Measurements from ENCODE around the gene CD59.
"Not testable (repeated sequence)": the region's sequence is repeated elsewhere in the genome, so short reads cannot be mapped to it uniquely, and the experiment has no call there.

The CD59 gene

DNA sequence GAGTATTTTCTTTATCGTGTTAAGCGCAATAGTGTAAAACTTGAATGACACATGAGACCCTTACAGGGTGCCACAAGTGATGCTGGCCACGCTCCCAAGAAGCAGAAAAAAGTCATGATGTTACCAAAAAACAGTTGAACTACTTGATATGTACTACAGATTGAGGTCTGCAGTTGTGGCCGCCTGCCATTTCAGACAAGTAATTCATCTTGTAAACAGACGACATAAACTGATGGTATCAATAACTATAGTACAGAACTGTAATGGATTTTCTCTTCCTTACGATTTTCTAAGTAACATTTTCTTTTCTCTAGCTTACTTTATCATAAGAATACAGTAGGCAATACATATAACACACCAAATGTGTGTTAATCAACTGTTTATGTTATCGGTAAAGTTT is 5.5 kb downstream of the CD59 start:
- ATAC-seq, result no peak
- Mint-ChIP-seq H3K27ac (no peak overlapping the region), H3K9me3 (no peaks in the 10 kb centered on the region), H3K27me3 (no peaks in the 10 kb centered on the region), H3K4me3 (no peak overlapping the region), H3K36me3 (peaks cover 12% of the 10 kb centered on the region), H3K4me1 (peaks cover 44% of the 10 kb centered on the region)

DNA sequence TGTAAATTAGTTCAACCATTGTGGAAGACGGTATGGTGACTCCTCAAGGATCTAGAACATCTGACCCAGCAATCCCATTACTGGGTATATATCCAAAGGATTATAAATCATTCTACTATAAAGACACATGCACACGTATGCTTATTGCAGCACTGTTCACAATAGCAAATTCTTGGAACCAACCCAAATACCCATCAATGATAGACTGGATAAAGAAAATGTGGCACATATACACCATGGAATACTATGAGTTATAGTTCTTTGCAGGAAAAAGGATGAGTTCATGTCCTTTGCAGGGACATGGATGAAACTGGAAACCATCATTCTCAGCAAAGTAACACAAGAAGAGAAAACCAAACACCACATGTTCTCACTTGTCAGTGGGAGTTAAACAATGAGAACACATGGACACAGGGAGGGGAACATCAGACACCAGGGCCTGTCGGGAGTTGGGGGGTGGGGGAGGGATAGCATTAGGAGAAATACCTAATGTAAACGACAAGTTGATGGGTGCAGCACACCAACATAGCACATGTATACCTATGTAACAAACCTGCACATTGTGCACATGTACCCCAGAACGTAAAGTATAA is 7.1 kb downstream of the CD59 start:
- not testable (repeated sequence) for H3K27me3 Mint-ChIP-seq, H3K9me3 Mint-ChIP-seq, H3K27ac Mint-ChIP-seq, H3K4me3 Mint-ChIP-seq, ATAC-seq
- peaks cover 12% of the 10 kb centered on the region for H3K36me3 Mint-ChIP-seq
- H3K4me1 Mint-ChIP-seq, result peaks cover 48% of the 10 kb centered on the region

DNA sequence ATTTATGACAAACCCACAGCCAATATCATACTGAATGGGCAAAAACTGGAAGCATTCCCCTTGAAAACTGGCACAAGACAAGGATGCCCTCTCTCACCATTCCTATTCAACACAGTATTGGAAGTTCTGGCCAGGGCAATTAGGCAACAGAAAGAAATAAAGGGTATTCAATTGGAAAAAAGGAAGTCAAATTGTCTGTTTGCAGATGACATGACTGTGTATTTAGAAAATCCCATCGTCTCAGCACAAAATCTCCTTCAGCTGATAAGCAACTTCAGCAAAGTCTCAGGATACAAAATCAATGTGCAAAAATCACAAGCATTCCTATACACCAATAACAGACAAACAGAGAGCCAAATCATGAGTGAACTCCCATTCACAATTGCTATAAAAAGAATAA is 8.7 kb downstream of the CD59 start:
- not testable (repeated sequence) for H3K9me3 Mint-ChIP-seq

DNA sequence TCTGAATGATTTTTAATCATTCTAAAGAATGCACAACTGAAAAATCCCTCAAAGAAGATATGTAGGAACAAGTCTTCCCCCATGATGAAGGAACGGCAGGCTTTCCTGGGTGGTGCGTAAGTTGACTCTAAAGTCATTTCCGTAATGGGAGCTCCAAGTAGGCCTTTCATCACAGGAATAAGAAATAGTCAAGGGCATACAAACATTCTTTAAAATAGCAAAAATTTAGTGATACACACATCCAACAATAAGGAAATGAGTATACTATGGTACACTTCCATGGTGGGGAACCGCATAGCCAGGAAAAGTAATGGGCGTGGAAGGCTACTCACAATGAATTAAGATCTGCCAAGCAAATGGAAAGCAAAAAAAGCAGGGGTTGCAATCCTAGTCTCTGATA is 10.7 kb downstream of the CD59 start:
- H3K4me3 Mint-ChIP-seq, result no peak overlapping the region
- no peak overlapping the region for H3K27ac Mint-ChIP-seq
- peaks cover 52% of the 10 kb centered on the region for H3K4me1 Mint-ChIP-seq
- H3K27me3 Mint-ChIP-seq, result no peaks in the 10 kb centered on the region
- ATAC-seq, result no peak
- no peaks in the 10 kb centered on the region for H3K9me3 Mint-ChIP-seq
- peaks cover 35% of the 10 kb centered on the region for H3K36me3 Mint-ChIP-seq

More for the DNA sequence above, 8.7 kb downstream of the CD59 start:
- H3K27ac Mint-ChIP-seq, H3K27me3 Mint-ChIP-seq, ATAC-seq, H3K4me3 Mint-ChIP-seq: not testable (repeated sequence)
- Mint-ChIP-seq H3K36me3 (peaks cover 18% of the 10 kb centered on the region), H3K4me1 (peaks cover 54% of the 10 kb centered on the region)

DNA sequence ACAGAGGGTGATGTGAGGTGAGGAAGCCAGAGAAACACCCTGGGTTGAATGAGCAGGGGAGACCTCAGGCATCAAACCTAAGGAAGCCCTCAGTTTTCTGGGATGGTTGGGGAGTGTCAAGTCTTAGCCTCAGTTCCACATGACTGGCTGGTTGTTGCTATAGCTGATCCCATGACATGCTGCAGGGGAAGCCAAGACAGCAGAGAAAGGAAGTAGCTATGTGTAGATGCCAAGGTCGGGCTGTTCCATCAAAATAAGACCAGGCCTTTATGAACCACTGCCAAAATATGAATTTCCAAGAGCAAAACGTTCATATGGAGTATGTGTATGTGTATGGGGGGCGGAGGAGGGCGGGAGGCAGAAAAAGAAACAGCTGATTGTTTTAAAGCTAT is 11.6 kb downstream of the CD59 start:
- H3K36me3 Mint-ChIP-seq, result peaks cover 43% of the 10 kb centered on the region
- H3K27ac Mint-ChIP-seq, result no peak overlapping the region
- peaks cover 52% of the 10 kb centered on the region for H3K4me1 Mint-ChIP-seq
- no peak for ATAC-seq
- H3K9me3 Mint-ChIP-seq, result no peaks in the 10 kb centered on the region
- H3K4me3 Mint-ChIP-seq, result no peak overlapping the region
- H3K27me3 Mint-ChIP-seq, result no peaks in the 10 kb centered on the region

DNA sequence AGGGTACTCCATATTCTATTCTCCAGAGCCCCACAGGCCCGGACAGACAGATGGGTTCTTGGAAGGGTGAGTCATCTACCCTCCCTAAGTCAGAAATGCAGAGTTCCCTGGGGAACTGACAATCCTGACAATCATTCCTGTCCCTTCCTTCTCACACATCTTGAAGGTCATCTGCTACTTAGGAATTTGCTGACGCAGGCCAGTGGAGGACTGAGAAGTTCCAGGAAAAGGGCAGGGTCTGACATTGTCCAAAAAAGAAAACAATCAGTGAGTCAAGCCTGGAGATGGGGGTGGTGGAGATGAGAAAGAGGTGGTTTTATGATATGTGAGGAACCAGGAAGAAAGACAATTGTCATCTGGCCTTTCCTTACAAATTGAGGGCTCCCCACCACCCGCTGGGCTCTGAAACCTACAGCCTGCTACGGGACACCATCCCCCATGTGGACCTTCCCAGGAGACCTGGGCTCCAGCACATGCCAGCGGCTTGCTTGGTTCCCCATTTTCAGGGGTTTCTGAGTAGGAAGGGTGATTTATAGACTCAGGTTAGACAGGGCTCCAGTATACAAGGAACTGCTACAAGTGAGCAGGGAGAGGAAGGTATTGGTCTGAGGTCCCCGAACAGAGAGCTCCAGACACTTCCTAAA is 12.9 kb downstream of the CD59 start:
- Mint-ChIP-seq H3K9me3 (no peaks in the 10 kb centered on the region), H3K4me1 (peaks cover 52% of the 10 kb centered on the region), H3K4me3 (no peak overlapping the region), H3K27ac (peak overlapping the region; percentile 67), H3K27me3 (no peaks in the 10 kb centered on the region), H3K36me3 (peaks cover 43% of the 10 kb centered on the region)
- ATAC-seq, result peak; percentile 59

- H3K27me3 Mint-ChIP-seq, result no peaks in the 10 kb centered on the region
- peaks cover 49% of the 10 kb centered on the region for H3K4me1 Mint-ChIP-seq
- H3K9me3 Mint-ChIP-seq, result no peaks in the 10 kb centered on the region
- peaks cover 40% of the 10 kb centered on the region for H3K36me3 Mint-ChIP-seq
- peak overlapping the region; percentile 67 for H3K27ac Mint-ChIP-seq
- no peak overlapping the region for H3K4me3 Mint-ChIP-seq
- peak; percentile 74 for ATAC-seq
Measured at GRCh38 chr11:33722590-33723234, 13.5 kb downstream of the CD59 start.

DNA sequence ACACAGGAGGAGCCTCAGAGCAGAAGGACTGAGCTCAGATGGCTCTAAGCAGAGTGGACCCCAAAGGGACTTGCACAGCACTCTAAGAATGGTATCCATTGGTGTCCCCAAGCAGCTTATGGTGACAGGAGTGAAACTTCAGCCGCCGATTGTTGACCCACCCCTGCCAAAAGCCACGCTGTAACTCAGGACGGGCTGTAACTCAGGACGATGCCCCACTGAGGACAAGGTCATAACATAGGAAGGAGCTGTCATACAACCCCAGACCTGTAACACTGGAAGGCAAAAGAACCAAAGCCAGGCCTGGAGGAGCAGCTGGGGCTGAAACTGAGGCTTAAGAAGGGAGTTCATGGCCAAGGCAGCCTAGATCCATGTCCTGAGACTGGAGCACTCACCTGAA is 14.2 kb downstream of the CD59 start:
- peaks cover 45% of the 10 kb centered on the region for H3K4me1 Mint-ChIP-seq
- peaks cover 37% of the 10 kb centered on the region for H3K36me3 Mint-ChIP-seq
- no peak for ATAC-seq
- no peak overlapping the region for H3K4me3 Mint-ChIP-seq
- no peaks in the 10 kb centered on the region for H3K9me3 Mint-ChIP-seq
- H3K27me3 Mint-ChIP-seq, result no peaks in the 10 kb centered on the region
- no peak overlapping the region for H3K27ac Mint-ChIP-seq

DNA sequence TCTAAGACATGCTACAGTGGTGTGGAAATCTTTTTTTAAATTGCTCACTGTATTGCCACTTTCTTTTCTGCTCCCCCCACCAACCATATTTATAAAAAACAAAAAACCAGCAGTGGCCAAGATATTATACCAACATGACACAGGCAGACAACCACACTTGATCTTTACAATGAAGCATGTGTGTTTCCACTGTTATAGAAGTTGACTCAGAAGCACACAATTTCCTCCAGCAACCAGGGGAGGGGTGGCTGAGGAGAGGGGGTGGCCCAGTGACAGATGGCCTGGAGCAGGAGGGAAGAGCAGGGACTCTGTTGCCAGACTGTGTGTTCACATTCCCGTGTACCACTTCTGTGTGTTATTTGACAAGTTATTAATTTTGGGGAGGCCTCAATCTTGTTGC is 14.8 kb downstream of the CD59 start:
- H3K4me3 Mint-ChIP-seq, result no peak overlapping the region
- no peak for ATAC-seq
- peaks cover 45% of the 10 kb centered on the region for H3K4me1 Mint-ChIP-seq
- no peaks in the 10 kb centered on the region for H3K27me3 Mint-ChIP-seq
- H3K36me3 Mint-ChIP-seq, result peaks cover 42% of the 10 kb centered on the region
- H3K9me3 Mint-ChIP-seq, result no peaks in the 10 kb centered on the region
- H3K27ac Mint-ChIP-seq, result no peak overlapping the region

DNA sequence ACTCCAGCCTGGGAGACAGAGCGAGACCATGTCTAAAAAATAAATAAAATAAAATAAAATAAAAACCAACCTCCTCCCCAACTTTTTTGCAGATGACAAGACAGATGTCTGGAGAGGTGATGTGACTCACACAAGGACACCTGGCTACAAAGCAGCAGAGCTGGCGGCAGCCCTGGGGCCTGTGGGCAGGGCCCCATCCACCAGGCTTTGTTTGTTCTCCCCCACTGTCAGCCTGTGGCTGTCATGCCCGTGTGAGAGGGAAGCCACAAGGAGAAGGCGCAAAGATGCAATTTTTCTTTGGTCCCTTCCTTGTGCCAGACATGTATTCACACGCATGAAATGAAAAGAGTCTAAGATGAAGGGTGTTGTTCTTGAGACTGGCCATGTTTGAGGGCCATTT is 16.6 kb downstream of the CD59 start:
- Mint-ChIP-seq H3K4me1 (peaks cover 27% of the 10 kb centered on the region), H3K27ac (no peak overlapping the region), H3K4me3 (no peak overlapping the region), H3K36me3 (peaks cover 43% of the 10 kb centered on the region), H3K9me3 (no peaks in the 10 kb centered on the region), H3K27me3 (no peaks in the 10 kb centered on the region)
- ATAC-seq, result no peak

DNA sequence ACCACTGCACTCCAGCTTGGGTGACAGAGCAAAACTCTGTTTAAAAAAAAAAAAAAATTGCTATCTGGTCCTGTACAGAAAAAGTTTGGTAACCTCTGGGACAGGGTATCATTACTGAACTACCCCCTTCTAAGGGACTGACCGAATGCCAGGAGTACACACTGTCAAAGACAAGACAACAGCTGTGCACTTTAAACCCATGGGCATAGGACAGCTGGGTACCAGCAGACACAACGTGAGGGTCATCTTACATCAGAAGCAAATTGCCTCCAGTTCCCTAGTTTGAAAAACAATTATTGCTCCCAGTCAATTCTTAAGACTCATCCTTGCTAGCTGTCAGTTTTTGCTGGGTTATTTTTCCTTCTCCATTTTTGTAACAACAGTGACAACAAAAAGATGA is 17.8 kb downstream of the CD59 start:
- Mint-ChIP-seq H3K36me3 (peaks cover 38% of the 10 kb centered on the region), H3K4me1 (peaks cover 15% of the 10 kb centered on the region), H3K27me3 (no peaks in the 10 kb centered on the region), H3K27ac (no peak overlapping the region), H3K4me3 (no peak overlapping the region), H3K9me3 (no peaks in the 10 kb centered on the region)
- ATAC-seq, result no peak

GRCh38 chr11:33716243-33716642 is 20.0 kb downstream of the CD59 start:
- no peaks in the 10 kb centered on the region for H3K9me3 Mint-ChIP-seq
- ATAC-seq, result no peak
- H3K36me3 Mint-ChIP-seq, result peaks cover 31% of the 10 kb centered on the region
- no peaks in the 10 kb centered on the region for H3K27me3 Mint-ChIP-seq
- H3K4me1 Mint-ChIP-seq, result no peaks in the 10 kb centered on the region
- H3K4me3 Mint-ChIP-seq, result no peak overlapping the region
- H3K27ac Mint-ChIP-seq, result no peak overlapping the region

DNA sequence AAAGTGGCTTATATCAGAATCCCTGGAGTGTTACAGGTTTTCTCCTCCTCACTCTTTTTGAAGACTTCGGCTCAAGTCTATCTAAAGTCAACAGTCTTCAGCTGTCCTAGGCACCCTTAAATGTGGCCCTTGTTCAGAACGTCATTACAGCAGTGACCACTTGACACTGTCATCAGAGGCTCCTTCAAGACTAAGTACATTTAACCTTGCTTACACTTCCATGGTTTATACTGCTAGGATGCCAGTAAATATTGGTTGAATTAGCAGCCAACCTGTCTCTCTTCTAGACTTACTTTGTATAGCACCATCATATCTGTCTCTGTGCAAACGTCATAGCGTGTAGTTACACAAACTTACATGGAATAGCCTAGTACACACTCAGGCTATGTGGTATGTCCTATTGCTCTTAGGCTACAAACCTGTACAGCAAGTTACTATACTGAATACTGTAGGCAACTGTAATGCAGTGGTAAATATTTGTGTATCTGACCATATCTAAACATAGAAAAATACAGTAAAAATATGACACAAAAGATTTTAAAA is 22.3 kb downstream of the CD59 start:
- Mint-ChIP-seq H3K27ac (no peak overlapping the region), H3K9me3 (no peaks in the 10 kb centered on the region), H3K4me3 (no peak overlapping the region), H3K27me3 (no peaks in the 10 kb centered on the region), H3K36me3 (peaks cover 29% of the 10 kb centered on the region), H3K4me1 (no peaks in the 10 kb centered on the region)
- no peak for ATAC-seq

GRCh38 chr11:33713151-33713855 is 22.9 kb downstream of the CD59 start:
- H3K27ac Mint-ChIP-seq, result no peak overlapping the region
- H3K9me3 Mint-ChIP-seq, result no peaks in the 10 kb centered on the region
- no peaks in the 10 kb centered on the region for H3K27me3 Mint-ChIP-seq
- ATAC-seq, result no peak
- H3K4me1 Mint-ChIP-seq, result no peaks in the 10 kb centered on the region
- no peak overlapping the region for H3K4me3 Mint-ChIP-seq
- H3K36me3 Mint-ChIP-seq, result peaks cover 34% of the 10 kb centered on the region

GRCh38 chr11:33712436-33712835 is 23.8 kb downstream of the CD59 start:
- no peak overlapping the region for H3K4me3 Mint-ChIP-seq
- no peaks in the 10 kb centered on the region for H3K27me3 Mint-ChIP-seq
- no peak overlapping the region for H3K27ac Mint-ChIP-seq
- H3K4me1 Mint-ChIP-seq, result no peaks in the 10 kb centered on the region
- no peak for ATAC-seq
- no peaks in the 10 kb centered on the region for H3K9me3 Mint-ChIP-seq
- H3K36me3 Mint-ChIP-seq, result peaks cover 34% of the 10 kb centered on the region
